ENCODE measurements around the gene C6orf62. TPM values are rescaled to one million over a fixed set of nuclear protein-coding genes. Genes with fewer than 3 reads are reported as not detected.
"Not testable (repeated sequence)": the region's sequence is repeated elsewhere in the genome, so short reads cannot be mapped to it uniquely, and the experiment has no call there.

The C6orf62 gene
- total and polyA plus RNA-seq, 2 of the 4 experiments (the other 2 are of a cell fraction) = 47.5 to 50.7 TPM

DNA sequence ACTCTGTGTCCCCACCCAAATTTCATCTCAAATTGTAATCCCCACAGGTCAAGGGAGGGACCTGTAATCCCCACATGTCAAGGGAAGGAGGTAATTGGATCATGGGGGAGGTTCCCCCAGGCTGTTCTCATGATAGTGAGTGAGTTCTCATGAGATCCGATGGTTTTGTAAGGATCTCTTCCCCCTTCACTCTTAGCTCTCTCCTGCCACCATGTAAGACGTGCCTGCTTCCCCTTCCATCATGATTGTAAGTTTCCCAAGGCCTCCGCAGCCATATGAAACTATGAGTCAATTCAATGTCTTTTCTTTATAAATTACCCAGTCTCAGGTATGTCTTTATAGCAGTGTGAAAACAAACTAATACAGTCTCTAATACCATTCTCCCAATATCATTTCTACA is 31.9 kb upstream of the C6orf62 start:
- in situ Hi-C loops (cut with MboI; ENCODE audit: low sequenced_read_pairs); H3K18ac ChIP-seq (ENCODE audit: low read depth, low read length); H2BK120ac ChIP-seq (ENCODE audit: low read depth, low read length); H4K5ac ChIP-seq (ENCODE audit: low read depth, low read length); ATAC-seq (ENCODE audit: low read depth); H3K36me3 ChIP-seq (ENCODE audit: control insufficient read depth, insufficient read depth, low read length); H3K9ac ChIP-seq (ENCODE audit: low read depth, low read length); H3K79me1 ChIP-seq (ENCODE audit: low read depth in 1 of 2, low read length in 2 of 2); H2BK20ac ChIP-seq (ENCODE audit: low read depth, low read length); H3K9me1 ChIP-seq (ENCODE audit: insufficient read depth, low read length); H4K20me1 ChIP-seq (ENCODE audit: insufficient read depth, low read length); H3K56ac ChIP-seq (ENCODE audit: extremely low read depth, insufficient read depth, low read length); H3K4me3 ChIP-seq (ENCODE audit: insufficient read depth, low read depth, low read length); H3K4me1 ChIP-seq (ENCODE audit: control insufficient read depth, insufficient read depth, low read length); H3K27ac ChIP-seq (ENCODE audit: insufficient read depth, low read length); CTCF ChIA-PET; H3K23ac ChIP-seq (ENCODE audit: low read depth, low read length); H3K4ac ChIP-seq (ENCODE audit: low read depth, low read length); H4K8ac ChIP-seq (ENCODE audit: low read depth in 2 of 2, low read length in 2 of 2); H3K27me3 ChIP-seq (ENCODE audit: control insufficient read depth, insufficient read depth, low read length); H2AFZ ChIP-seq (replicated peaks; ENCODE audit: low read length, poor library complexity); H2BK15ac ChIP-seq (ENCODE audit: low read depth, low read length); BruUV-seq (replicated peaks); DNase-seq; H3K4me2 ChIP-seq (ENCODE audit: low read depth, low read length); H4K91ac ChIP-seq (ENCODE audit: insufficient read depth, low read depth, low read length); H2AK5ac ChIP-seq (ENCODE audit: low read depth, low read length); POLR2A ChIA-PET (ENCODE audit: unreplicated experiment); H3K14ac ChIP-seq (replicated peaks; ENCODE audit: low read depth, low read length); H2BK5ac ChIP-seq (ENCODE audit: low read depth, low read length, poor library complexity, severe bottlenecking); H2AK9ac ChIP-seq (replicated peaks; ENCODE audit: low read depth, low read length, poor library complexity); dilution Hi-C loops (cut with HindIII; ENCODE audit: low sequenced_read_pairs, unreplicated experiment); H3K9me3 ChIP-seq (ENCODE audit: control insufficient read depth, insufficient read depth, low read length); intact Hi-C loops (cut with micrococcal nuclease): not testable (repeated sequence)
- no CpG with 5 or more reads among the region's 3 CpGs for WGBS, 2 experiments (ENCODE audit: extremely low coverage in 2 of 2, insufficient read length in 1 of 2)

Measured in IMR-90 (cell line).